Chondrocyte (in vitro differentiated cells): ENCODE measurements around the gene SORD. TPM values are rescaled to one million over a fixed set of nuclear protein-coding genes. Genes with fewer than 3 reads are reported as not detected.

Source experiments
- DNase-seq: peaks from one replicate; pipeline ENCODE4 v3.0.0; 2021; ENCODE audit warnings: mixed read lengths, low spot score
- H3K27ac Mint-ChIP-seq: one replicate; pipeline ENCODE4 v1.8.0; 2021; ENCODE audit warnings: mild to moderate bottlenecking, moderate library complexity, mixed read lengths; ENCODE audit not compliant: unreplicated experiment
- H3K27me3 Mint-ChIP-seq: 2 replicates; pipeline ENCODE4 v1.8.0; 2021; ENCODE audit warnings: low read depth, mixed read lengths
- H3K36me3 Mint-ChIP-seq: 2 replicates; pipeline ENCODE4 v1.8.0; 2021; ENCODE audit warnings: low read depth, mixed read lengths
- H3K4me1 Mint-ChIP-seq: 2 replicates; pipeline ENCODE4 v1.8.0; 2021; ENCODE audit warnings: low read depth, mild to moderate bottlenecking, mixed read lengths
- H3K4me3 Mint-ChIP-seq: one replicate; pipeline ENCODE4 v1.8.0; 2021; ENCODE audit warnings: mild to moderate bottlenecking, moderate library complexity, mixed read lengths; ENCODE audit not compliant: unreplicated experiment
- H3K9me3 Mint-ChIP-seq: 2 replicates; pipeline ENCODE4 v1.8.0; 2021; ENCODE audit warnings: low read depth, mixed read lengths
- total RNA-seq: library from RNA; stranded (reverse); gene quantifications from 3 replicates; pipeline ENCODE4 v1.2.1, GENCODE V29; 2021
- TF ChIP-seq, protein P1 (sequence below): fragments of 200-600 bp; sonication (generic); IDR thresholded peaks from 2 replicates; pipeline ENCODE4 v1.5.0; 2021; ENCODE audit warnings: antibody characterized with exemption, mild to moderate bottlenecking, moderate library complexity

Gene SORD
- total RNA-seq, 1 donor from 2014 or later, result 10.6 TPM

- H3K36me3 Mint-ChIP-seq, result peaks cover 2% of the 10 kb centered on the region
- no peak overlapping the region for H3K27ac Mint-ChIP-seq
- H3K4me3 Mint-ChIP-seq, result peak overlapping the region; percentile 54
- TF ChIP-seq, protein P1, sequence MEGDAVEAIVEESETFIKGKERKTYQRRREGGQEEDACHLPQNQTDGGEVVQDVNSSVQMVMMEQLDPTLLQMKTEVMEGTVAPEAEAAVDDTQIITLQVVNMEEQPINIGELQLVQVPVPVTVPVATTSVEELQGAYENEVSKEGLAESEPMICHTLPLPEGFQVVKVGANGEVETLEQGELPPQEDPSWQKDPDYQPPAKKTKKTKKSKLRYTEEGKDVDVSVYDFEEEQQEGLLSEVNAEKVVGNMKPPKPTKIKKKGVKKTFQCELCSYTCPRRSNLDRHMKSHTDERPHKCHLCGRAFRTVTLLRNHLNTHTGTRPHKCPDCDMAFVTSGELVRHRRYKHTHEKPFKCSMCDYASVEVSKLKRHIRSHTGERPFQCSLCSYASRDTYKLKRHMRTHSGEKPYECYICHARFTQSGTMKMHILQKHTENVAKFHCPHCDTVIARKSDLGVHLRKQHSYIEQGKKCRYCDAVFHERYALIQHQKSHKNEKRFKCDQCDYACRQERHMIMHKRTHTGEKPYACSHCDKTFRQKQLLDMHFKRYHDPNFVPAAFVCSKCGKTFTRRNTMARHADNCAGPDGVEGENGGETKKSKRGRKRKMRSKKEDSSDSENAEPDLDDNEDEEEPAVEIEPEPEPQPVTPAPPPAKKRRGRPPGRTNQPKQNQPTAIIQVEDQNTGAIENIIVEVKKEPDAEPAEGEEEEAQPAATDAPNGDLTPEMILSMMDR, result no peak
- peaks cover 35% of the 10 kb centered on the region for H3K27me3 Mint-ChIP-seq
- DNase-seq, result peak; percentile 86
- H3K4me1 Mint-ChIP-seq, result peaks cover 25% of the 10 kb centered on the region
- H3K9me3 Mint-ChIP-seq, result no peaks in the 10 kb centered on the region
These were observed 94.5 kb downstream of the SORD start for GRCh38 chr15:45117308-45118130.

DNA sequence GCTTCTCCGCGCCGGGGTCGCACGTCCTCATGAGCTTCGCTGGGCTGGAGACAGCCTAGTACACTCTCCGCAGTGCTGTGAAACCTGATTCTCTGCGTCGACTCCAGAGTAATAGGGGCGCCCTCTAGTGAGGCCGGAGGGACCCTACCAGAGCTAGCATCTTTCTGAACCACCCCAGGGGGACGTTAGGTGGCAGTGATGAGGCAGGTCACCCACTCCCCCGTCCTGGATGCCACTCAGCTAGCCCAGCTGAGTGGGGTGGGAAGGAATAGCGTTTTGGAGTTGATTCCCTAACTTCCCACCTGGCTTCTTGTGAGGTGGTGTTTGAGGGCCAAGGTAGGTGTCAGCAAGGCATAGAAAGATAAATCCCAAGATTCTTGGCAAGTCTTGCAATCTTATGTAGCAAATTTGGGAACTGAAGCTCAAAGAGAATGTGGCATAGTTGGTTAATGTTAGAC, 95.2 kb downstream of the SORD start:
- DNase-seq, result peak; percentile 92
- Mint-ChIP-seq H3K4me3 (peak overlapping the region; percentile 54), H3K9me3 (no peaks in the 10 kb centered on the region), H3K36me3 (peaks cover 2% of the 10 kb centered on the region), H3K27ac (no peak overlapping the region), H3K27me3 (peaks cover 31% of the 10 kb centered on the region), H3K4me1 (peaks cover 19% of the 10 kb centered on the region)
- TF ChIP-seq, protein P1, result peak; percentile 100

GRCh38 chr15:45118996-45119395, 96.0 kb downstream of the SORD start:
- TF ChIP-seq, protein P1, result no peak
- H3K4me3 Mint-ChIP-seq, result no peak overlapping the region
- DNase-seq, result no peak
- no peaks in the 10 kb centered on the region for H3K9me3 Mint-ChIP-seq
- H3K27me3 Mint-ChIP-seq, result peaks cover 27% of the 10 kb centered on the region
- peaks cover 17% of the 10 kb centered on the region for H3K4me1 Mint-ChIP-seq
- peaks cover under 1% of the 10 kb centered on the region for H3K36me3 Mint-ChIP-seq
- no peak overlapping the region for H3K27ac Mint-ChIP-seq

DNA sequence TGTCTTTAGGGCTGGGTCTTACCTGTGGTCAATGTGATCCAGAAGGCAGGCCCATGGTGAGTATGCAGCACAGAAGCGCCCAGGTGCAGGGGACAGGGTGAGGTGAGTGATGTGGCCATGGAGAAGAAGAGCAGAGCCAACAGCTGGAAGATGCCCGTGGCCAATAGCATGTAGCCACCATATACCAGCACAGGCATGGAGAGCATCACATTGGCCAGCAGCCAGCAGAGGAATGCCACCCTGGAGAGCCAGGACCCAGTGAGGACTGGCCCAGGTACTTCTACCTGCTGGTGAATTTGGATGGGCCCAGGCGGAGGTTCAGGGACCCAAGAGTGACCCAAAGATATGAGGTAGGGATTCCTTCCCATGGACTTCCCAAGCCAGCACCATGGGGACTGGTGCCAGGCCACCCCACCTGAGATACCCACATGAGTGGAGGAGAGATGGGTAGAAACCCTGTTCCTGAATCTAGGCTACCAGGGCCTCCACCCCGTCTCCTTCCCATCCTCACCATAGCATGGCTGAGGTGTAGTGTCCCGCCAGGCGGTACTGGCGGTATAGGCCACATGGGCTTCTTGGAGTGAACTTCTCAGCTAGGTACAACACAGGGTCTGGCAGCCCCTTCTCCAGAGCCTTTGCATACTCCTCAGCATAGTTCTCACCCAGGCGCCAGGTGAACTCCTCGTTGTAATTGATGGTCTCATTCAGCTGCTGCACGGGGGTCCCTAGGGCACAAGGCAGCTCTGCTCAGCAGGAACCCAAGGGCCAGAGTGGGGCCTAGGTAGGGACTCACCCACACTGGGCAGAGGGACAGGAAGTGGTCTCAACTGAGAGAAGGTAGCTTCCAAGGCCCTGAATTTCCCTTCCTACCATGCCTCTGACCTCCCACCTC, 97.3 kb downstream of the SORD start:
- Mint-ChIP-seq H3K27me3 (peaks cover 23% of the 10 kb centered on the region), H3K27ac (no peak overlapping the region), H3K36me3 (no peaks in the 10 kb centered on the region), H3K4me1 (peaks cover 15% of the 10 kb centered on the region), H3K9me3 (no peaks in the 10 kb centered on the region), H3K4me3 (no peak overlapping the region)
- TF ChIP-seq, protein P1, result no peak
- DNase-seq, result no peak

DNA sequence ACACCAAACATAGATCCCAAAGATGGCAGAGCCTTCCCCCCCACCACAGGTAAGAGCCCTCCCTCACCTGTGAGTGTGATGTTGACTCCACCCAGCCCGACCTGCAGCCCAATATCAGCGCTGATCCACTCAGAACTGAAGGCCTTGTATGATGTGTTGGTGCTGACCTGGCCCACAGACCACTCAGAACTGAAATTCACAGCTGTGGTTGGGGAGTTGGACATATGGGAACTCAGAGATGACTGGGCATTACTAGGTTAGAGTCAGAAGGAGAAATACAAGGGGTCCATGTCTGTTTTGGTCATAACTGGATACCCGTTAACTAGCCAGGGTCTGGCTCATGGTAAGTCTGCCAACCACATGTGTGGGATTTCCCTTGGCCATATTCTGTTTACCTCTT, 98.0 kb downstream of the SORD start:
- Mint-ChIP-seq H3K4me3 (no peak overlapping the region), H3K4me1 (peaks cover 15% of the 10 kb centered on the region), H3K27me3 (peaks cover 23% of the 10 kb centered on the region), H3K9me3 (no peaks in the 10 kb centered on the region), H3K36me3 (no peaks in the 10 kb centered on the region), H3K27ac (no peak overlapping the region)
- DNase-seq, result no peak
- TF ChIP-seq, protein P1, result no peak
